ENCODE measurements around the gene LIPK.
"Not testable (repeated sequence)": the region's sequence is repeated elsewhere in the genome, so short reads cannot be mapped to it uniquely, and the experiment has no call there.

The LIPK gene

DNA sequence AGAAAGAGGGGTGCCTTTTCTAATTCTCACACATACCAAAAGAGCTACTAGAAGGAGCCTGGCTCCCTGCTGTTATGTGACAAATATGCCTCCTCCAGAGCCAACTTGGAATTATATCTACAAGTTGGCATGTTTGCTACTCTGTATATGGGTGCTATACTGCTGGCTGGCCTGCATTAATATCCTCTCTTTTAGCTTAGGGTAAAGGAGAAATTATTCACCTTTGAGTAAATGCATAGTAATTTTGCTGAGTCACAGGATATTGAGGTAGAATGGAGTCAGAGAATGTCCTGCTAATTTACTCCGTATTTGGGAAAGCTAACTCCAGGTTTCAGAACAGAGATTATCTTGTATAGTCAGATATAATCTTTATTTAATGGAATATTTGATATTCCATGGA, 29.6 kb downstream of the LIPK start:
- no peaks in the 10 kb centered on the region for H3K36me3 Mint-ChIP-seq (ENCODE audit: low read depth)
- peaks cover 35% of the 10 kb centered on the region for H3K27me3 Mint-ChIP-seq (ENCODE audit: low read depth)
- no peaks in the 10 kb centered on the region for H3K9me3 Mint-ChIP-seq
- no peak overlapping the region for H3K4me3 Mint-ChIP-seq
- no peak overlapping the region for H3K27ac Mint-ChIP-seq
- no peaks in the 10 kb centered on the region for H3K4me1 Mint-ChIP-seq (ENCODE audit: low read depth)
- DNase-seq (ENCODE audit: low spot score), result no peak

DNA sequence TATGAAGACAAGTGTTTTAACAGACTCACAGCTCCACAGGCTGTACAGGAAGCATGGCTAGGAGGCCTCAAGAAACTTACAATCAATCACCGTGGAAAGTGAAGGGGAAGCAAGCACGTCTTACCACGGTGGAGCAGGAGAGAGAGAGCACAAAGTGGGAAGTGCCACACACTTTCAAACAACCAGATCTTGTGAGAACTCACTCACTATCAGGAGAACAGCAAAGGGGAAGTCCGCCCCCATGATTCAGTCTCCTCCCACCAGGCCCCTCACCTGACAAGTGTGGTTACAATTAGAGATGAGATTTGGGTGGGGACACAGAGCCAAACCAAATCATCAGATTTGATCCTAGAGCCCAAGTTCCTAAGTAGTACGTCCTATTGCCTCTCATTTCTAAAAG, 35.9 kb downstream of the LIPK start:
- H3K4me1 Mint-ChIP-seq (ENCODE audit: low read depth); H3K36me3 Mint-ChIP-seq (ENCODE audit: low read depth); H3K4me3 Mint-ChIP-seq; H3K27ac Mint-ChIP-seq; H3K9me3 Mint-ChIP-seq; DNase-seq (ENCODE audit: low spot score): not testable (repeated sequence)
- H3K27me3 Mint-ChIP-seq (ENCODE audit: low read depth), result peaks cover 45% of the 10 kb centered on the region

DNA sequence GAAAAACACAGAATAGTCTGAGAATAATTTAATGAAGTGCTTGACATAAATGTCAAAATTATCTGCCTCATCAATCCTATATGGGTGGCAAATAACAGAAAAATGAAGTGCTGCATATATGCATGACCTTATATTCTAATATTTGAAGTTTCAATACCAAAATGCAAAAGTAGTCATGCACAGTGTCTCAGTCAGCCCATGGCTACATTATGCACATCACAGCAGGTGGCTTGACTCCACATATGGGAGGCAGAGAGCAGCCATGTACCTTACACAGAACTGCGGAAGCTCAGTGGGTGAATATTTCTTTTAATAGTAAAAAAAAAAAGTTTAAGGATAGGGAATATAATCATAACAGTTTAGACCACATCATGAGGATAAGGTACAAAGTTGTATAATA, 36.4 kb downstream of the LIPK start:
- Mint-ChIP-seq H3K27me3 (ENCODE audit: low read depth) (peaks cover 48% of the 10 kb centered on the region), H3K9me3 (peaks cover 10% of the 10 kb centered on the region), H3K4me3 (no peak overlapping the region), H3K36me3 (ENCODE audit: low read depth) (no peaks in the 10 kb centered on the region), H3K27ac (no peak overlapping the region), H3K4me1 (ENCODE audit: low read depth) (no peaks in the 10 kb centered on the region)
- no peak for DNase-seq (ENCODE audit: low spot score)

DNA sequence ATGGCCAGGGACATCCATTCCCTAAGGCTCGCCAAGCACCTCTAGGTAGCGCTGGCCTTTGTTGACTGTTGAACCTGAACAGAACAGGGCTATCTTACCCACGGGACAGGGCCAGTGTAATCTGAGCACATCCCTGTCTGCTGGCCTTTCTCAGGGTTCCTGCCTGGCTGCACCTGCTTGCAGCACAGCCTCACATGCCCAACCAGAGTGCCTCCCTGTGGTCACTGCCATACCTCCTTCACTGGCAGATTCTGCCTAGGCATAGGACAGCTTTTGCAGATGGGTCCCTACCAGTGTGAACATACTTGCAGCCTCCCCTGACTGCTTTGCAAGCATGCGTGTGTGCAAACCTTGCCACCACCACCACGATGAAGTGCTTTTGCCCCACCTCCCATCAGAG, 38.0 kb downstream of the LIPK start:
- DNase-seq (ENCODE audit: low spot score), result no peak
- Mint-ChIP-seq H3K4me3 (no peak overlapping the region), H3K27me3 (ENCODE audit: low read depth) (peaks cover 37% of the 10 kb centered on the region), H3K4me1 (ENCODE audit: low read depth) (no peaks in the 10 kb centered on the region), H3K36me3 (ENCODE audit: low read depth) (no peaks in the 10 kb centered on the region), H3K27ac (no peak overlapping the region), H3K9me3 (peaks cover 10% of the 10 kb centered on the region)

DNA sequence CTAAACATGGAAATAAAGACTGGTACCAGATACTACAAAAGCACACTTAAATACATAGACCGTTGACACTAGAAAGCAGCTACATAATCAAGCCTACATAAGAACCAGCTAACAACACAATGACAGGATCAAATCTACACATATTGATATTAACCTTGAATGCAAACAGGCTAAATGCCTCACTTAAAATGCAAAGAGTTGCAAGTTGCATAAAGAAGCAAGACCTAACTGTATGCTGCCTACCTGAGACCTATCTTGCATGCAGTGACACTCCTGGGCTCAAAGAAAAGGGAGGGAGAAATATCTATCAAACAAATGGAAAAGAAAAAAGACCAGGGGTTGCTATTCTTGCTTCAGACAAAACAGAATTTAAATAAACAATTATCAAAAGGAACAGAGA, 39.6 kb downstream of the LIPK start:
- no peak overlapping the region for H3K27ac Mint-ChIP-seq
- H3K36me3 Mint-ChIP-seq (ENCODE audit: low read depth), result no peaks in the 10 kb centered on the region
- H3K4me1 Mint-ChIP-seq (ENCODE audit: low read depth), result no peaks in the 10 kb centered on the region
- no peak for DNase-seq (ENCODE audit: low spot score)
- no peak overlapping the region for H3K4me3 Mint-ChIP-seq
- peaks cover 10% of the 10 kb centered on the region for H3K9me3 Mint-ChIP-seq
- peaks cover 39% of the 10 kb centered on the region for H3K27me3 Mint-ChIP-seq (ENCODE audit: low read depth)

DNA sequence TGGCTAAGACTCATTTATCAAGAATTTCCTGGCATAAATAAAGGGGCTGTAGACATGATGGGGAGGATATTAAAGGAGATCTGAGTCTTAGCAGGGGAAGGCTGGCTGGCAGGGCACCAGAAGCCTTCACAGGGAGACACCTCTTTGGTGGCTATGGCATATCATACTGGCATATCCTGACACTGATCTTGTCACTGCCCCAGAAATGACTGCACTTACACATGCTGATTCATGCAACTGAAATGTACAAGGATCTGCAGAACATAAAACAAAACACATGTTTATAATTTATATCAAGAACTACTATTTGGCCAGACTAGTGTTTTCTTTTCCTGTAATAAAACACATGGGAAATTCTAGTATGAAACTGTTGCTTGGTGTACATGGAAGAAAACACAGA, 48.2 kb downstream of the LIPK start:
- no peak overlapping the region for H3K27ac Mint-ChIP-seq
- H3K4me1 Mint-ChIP-seq (ENCODE audit: low read depth), result peaks cover 6% of the 10 kb centered on the region
- no peak for DNase-seq (ENCODE audit: low spot score)
- H3K27me3 Mint-ChIP-seq (ENCODE audit: low read depth), result peaks cover 34% of the 10 kb centered on the region
- no peaks in the 10 kb centered on the region for H3K36me3 Mint-ChIP-seq (ENCODE audit: low read depth)
- H3K9me3 Mint-ChIP-seq, result no peaks in the 10 kb centered on the region
- H3K4me3 Mint-ChIP-seq, result no peak overlapping the region

DNA sequence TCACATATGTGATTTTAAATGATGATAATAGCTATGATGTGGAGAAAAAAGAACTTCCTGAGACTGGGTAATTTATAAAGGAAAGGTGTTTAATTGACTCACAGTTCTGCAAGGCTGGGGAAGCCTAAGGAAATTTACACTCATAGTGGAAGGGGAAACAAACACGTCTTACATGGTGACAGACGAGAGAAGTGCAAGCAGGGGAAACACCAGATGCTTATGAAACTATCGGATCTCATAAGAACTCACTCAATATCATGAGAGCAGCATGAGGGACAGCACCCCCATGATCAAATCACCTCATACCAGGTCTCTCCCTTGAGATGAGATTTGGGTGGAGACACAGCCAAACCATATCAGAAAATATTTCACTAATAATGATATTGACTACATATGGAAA, 49.7 kb downstream of the LIPK start:
- Mint-ChIP-seq H3K9me3 (no peaks in the 10 kb centered on the region), H3K4me1 (ENCODE audit: low read depth) (peaks cover 9% of the 10 kb centered on the region), H3K27ac (no peak overlapping the region), H3K36me3 (ENCODE audit: low read depth) (no peaks in the 10 kb centered on the region), H3K4me3 (no peak overlapping the region), H3K27me3 (ENCODE audit: low read depth) (peaks cover 30% of the 10 kb centered on the region)
- peak; percentile 35 for DNase-seq (ENCODE audit: low spot score)

DNA sequence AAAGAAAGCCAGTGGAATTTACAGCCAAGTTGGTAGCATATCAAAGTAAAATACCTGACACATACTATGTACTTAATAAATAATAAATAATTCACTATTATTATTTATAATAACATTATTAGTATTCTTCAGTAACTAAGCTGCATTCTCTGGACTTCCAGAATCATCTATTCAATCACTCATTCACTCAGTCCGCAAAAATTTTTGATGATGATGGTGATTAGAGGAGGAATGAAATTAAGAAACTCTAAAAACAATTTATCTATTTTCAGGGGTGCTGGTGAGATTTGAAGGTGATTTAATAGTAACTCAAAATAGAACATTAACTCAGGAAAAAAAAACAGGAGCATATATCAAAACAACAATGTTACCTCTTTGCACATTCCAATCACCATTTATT, 50.6 kb downstream of the LIPK start:
- Mint-ChIP-seq H3K4me3 (no peak overlapping the region), H3K27me3 (ENCODE audit: low read depth) (peaks cover 32% of the 10 kb centered on the region), H3K9me3 (no peaks in the 10 kb centered on the region), H3K36me3 (ENCODE audit: low read depth) (no peaks in the 10 kb centered on the region), H3K4me1 (ENCODE audit: low read depth) (peaks cover 9% of the 10 kb centered on the region), H3K27ac (no peak overlapping the region)
- DNase-seq (ENCODE audit: low spot score), result no peak

DNA sequence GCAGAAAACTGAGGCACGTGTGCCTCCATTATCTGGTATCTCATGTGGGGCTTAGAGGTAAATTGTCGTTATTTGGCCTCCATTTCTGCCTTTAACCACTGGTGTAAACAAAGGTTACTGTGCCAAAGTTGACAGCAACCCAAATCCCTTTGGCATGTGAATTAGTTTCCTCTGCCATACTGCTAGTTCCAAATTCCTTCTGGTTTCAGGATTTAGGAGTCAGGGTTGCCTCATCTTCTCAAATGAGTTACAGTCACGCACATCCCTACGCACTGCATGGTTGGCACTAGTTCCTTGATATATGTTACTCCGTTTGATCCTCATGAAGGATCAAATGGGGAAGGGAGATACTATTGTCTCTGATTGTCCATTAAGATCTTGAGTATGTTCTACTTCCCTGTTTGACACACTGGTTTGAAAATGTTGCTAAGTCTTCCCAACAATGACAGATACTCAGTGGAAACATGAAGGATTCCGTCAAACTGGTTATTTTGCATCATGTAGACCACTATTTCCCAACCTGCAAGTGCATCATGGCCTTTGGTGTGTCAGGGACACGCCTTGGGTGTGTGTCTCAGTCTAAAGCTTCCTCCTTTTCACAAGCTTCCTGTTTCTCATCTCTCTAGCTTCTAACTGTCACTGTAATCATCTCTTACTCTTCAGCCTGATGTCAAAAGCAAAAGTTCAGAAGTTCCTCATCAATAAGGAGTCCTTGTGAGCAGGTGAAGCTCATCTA, 53.5 kb downstream of the LIPK start, which contains the start of gene LIPN:
TSS of gene LIPN (plus strand) at position 655 of the 736 bp plus-strand sequence. CDS start 1,386 bp downstream, outside the sequence.
- peaks cover 14% of the 10 kb centered on the region for H3K4me1 Mint-ChIP-seq (ENCODE audit: low read depth)
- DNase-seq (ENCODE audit: low spot score), result no peak
- H3K4me3 Mint-ChIP-seq, result no peak within 1 kb of the TSS

DNA sequence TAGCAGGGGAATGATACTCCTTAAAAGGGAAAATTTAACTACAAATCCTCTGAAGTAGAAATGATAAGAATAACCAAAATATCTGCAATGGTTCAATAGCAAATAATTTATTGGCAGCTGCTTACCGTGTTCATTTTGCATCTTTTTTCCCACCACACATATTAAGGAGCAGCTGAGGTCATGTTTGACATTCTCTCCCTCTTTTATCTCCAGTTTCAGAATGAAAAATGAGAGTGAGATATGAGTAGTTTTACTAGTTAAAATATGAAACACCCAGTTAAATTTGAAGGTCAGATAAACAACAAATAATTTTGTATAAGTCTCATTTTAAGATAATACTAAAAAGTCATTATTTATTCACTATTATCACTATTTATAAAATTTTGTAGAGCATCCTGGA, 56.9 kb downstream of the LIPK start:
- Mint-ChIP-seq H3K4me3 (no peak overlapping the region), H3K4me1 (ENCODE audit: low read depth) (peaks cover 9% of the 10 kb centered on the region), H3K27ac (no peak overlapping the region), H3K27me3 (ENCODE audit: low read depth) (peaks cover 31% of the 10 kb centered on the region), H3K36me3 (ENCODE audit: low read depth) (no peaks in the 10 kb centered on the region), H3K9me3 (no peaks in the 10 kb centered on the region)
- no peak for DNase-seq (ENCODE audit: low spot score)

More for the DNA sequence above, 53.5 kb downstream of the LIPK start, which contains the start of gene LIPN:
- no peak within 1 kb of the TSS for H3K27ac Mint-ChIP-seq
- H3K27me3 Mint-ChIP-seq (ENCODE audit: low read depth), result peaks cover 36% of the 10 kb centered on the region
- H3K36me3 Mint-ChIP-seq (ENCODE audit: low read depth), result no peaks in the 10 kb centered on the region
- H3K9me3 Mint-ChIP-seq, result no peaks in the 10 kb centered on the region

DNA sequence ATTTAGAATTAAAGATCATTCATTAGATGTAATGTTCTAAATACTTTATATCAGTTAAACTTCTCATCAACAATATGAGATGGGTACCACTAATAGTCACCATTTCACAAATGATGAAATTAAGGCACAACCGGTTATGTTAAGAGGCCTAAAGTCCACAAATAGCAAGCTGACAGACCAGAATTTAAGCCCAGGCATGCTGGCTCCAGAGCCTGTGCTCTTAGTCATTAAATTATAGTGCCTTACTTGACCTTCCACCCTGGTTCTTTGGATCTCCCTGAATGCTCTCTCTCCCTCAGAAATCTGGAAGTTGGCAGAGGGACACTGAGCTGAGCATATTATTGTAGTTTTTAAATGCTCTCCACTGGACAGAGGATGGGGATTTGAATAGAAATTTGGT, 57.4 kb downstream of the LIPK start:
- H3K36me3 Mint-ChIP-seq (ENCODE audit: low read depth), result no peaks in the 10 kb centered on the region
- H3K4me3 Mint-ChIP-seq, result no peak overlapping the region
- no peak for DNase-seq (ENCODE audit: low spot score)
- no peak overlapping the region for H3K27ac Mint-ChIP-seq
- H3K27me3 Mint-ChIP-seq (ENCODE audit: low read depth), result peaks cover 33% of the 10 kb centered on the region
- H3K4me1 Mint-ChIP-seq (ENCODE audit: low read depth), result peaks cover 9% of the 10 kb centered on the region
- no peaks in the 10 kb centered on the region for H3K9me3 Mint-ChIP-seq

DNA sequence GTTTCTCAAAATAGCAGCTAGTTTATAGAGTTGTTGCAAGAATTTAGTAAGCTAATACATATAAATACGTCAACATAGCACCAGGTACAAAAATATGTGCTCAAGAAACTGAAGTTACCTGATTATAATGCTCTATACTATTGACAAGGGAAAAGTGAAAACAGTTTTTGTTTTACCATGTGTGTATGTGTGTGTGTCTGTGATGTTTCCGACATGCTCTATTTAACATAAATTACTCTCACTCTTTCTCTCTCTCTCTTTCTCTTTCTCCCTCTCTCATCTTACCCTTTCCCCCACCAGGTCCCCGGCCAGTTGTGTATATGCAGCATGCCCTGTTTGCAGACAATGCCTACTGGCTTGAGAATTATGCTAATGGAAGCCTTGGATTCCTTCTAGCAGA, 58.1 kb downstream of the LIPK start:
- Mint-ChIP-seq H3K27me3 (ENCODE audit: low read depth) (peaks cover 31% of the 10 kb centered on the region), H3K9me3 (no peaks in the 10 kb centered on the region), H3K27ac (no peak overlapping the region)

DNA sequence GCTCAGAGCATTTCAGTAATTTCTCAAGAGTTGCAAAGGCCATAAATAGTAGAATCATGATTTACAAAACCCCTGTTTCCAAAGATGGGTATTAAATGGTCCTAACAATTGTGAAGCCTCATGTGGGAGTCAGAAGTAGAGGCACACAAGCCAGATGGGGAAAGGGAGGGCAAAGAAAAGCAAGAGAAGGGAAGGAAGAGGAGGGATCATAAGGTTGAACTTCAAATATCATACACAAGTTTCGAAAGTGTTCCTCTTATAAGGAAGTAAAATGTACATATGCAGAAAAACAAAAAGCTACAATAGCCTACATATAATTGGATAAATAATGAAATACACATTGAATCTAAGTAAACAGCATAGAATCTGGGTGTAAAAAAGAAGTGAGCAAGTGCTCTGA, 59.8 kb downstream of the LIPK start:
- DNase-seq (ENCODE audit: low spot score), result no peak
- peaks cover 26% of the 10 kb centered on the region for H3K27me3 Mint-ChIP-seq (ENCODE audit: low read depth)
- H3K4me3 Mint-ChIP-seq, result no peak overlapping the region
- peaks cover 5% of the 10 kb centered on the region for H3K4me1 Mint-ChIP-seq (ENCODE audit: low read depth)
- H3K36me3 Mint-ChIP-seq (ENCODE audit: low read depth), result no peaks in the 10 kb centered on the region
- H3K27ac Mint-ChIP-seq, result no peak overlapping the region
- H3K9me3 Mint-ChIP-seq, result no peaks in the 10 kb centered on the region

More for the DNA sequence above, 58.1 kb downstream of the LIPK start:
- no peaks in the 10 kb centered on the region for H3K36me3 Mint-ChIP-seq (ENCODE audit: low read depth)
- H3K4me1 Mint-ChIP-seq (ENCODE audit: low read depth), result peaks cover 9% of the 10 kb centered on the region
- no peak for DNase-seq (ENCODE audit: low spot score)
- H3K4me3 Mint-ChIP-seq, result no peak overlapping the region

DNA sequence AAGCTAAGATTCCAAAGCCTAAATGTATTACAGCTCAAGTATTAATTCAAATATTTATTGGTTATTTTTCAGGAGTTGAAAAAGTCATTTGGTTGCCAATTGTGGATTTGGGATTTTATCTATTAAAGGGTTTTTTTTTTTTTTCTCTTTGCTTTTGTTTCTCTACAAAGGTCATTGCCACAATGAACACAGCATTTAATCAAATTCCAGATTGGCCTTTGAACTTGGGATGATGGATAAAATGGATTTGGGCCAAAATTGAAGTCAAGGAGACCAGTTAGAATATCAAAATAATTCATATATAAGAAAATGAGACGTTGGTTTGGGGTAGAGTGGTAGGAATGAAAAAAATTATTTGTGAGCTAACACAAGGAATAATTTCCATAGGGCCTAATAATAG, 63.3 kb downstream of the LIPK start:
- no peaks in the 10 kb centered on the region for H3K4me1 Mint-ChIP-seq (ENCODE audit: low read depth)
- DNase-seq (ENCODE audit: low spot score), result no peak
- H3K4me3 Mint-ChIP-seq, result no peak overlapping the region
- H3K36me3 Mint-ChIP-seq (ENCODE audit: low read depth), result no peaks in the 10 kb centered on the region
- peaks cover 38% of the 10 kb centered on the region for H3K27me3 Mint-ChIP-seq (ENCODE audit: low read depth)
- H3K9me3 Mint-ChIP-seq, result no peaks in the 10 kb centered on the region
- H3K27ac Mint-ChIP-seq, result no peak overlapping the region

DNA sequence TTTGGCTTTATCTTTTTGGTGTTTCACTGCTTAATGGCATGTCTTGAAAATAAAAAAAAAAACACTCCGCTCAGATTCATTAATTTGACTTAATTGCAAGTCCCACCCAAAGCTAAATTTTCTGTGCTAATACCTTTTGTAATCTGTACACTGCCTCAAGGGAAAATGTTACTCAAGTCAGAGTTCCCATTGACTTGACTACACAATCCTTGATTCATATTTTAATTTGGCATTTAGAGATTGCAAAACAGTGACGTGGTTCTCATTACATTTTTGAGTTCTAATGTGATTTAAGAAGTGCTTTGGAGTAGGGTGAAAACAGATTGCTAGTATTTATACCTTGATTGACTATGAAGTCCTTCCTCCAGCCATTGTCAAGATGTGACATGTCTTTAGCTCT, 75.2 kb downstream of the LIPK start:
- H3K36me3 Mint-ChIP-seq (ENCODE audit: low read depth), result no peaks in the 10 kb centered on the region
- peaks cover 3% of the 10 kb centered on the region for H3K4me1 Mint-ChIP-seq (ENCODE audit: low read depth)
- no peak overlapping the region for H3K4me3 Mint-ChIP-seq
- H3K27ac Mint-ChIP-seq, result no peak overlapping the region
- no peaks in the 10 kb centered on the region for H3K9me3 Mint-ChIP-seq
- H3K27me3 Mint-ChIP-seq (ENCODE audit: low read depth), result peaks cover 30% of the 10 kb centered on the region
- DNase-seq (ENCODE audit: low spot score), result no peak
